DMS53 treated with DMSO at 0.1 percent for 48 hours (cell line): ENCODE data around the gene HEBP1.
A peak's percentile ranks its signal among the peaks of the same experiment; 100 is the strongest.

Experiments
- DNase-seq: peaks from one replicate; lab custom pipeline; 2025; ENCODE audit not compliant: unreplicated experiment; lab: John Stamatoyannopoulos, UW

The HEBP1 gene

GRCh38 chr12:12954356-12954755 is 45.7 kb downstream of the HEBP1 start:
- DNase-seq: no peak

- no peak for DNase-seq
These were observed 48.0 kb downstream of the HEBP1 start, which contains the start of gene GPRC5D for GRCh38 chr12:12952036-12952435. TSS of gene GPRC5D (minus strand) at chr12:12952170. CDS start at chr12:12950384, 1,786 bp downstream.

- DNase-seq: no peak
These were observed 48.6 kb downstream of the HEBP1 start for GRCh38 chr12:12951504-12951903.

GRCh38 chr12:12947902-12948301 is 52.2 kb downstream of the HEBP1 start:
- DNase-seq: no peak

- DNase-seq: no peak
These were observed 53.2 kb downstream of the HEBP1 start for GRCh38 chr12:12946686-12947355.

GRCh38 chr12:12945591-12945990 is 54.5 kb downstream of the HEBP1 start:
- DNase-seq: no peak

GRCh38 chr12:12943586-12944260 is 56.3 kb downstream of the HEBP1 start:
- no peak for DNase-seq

- no peak for DNase-seq
These were observed 58.4 kb downstream of the HEBP1 start for GRCh38 chr12:12941450-12942350.

GRCh38 chr12:12939888-12940287 is 60.2 kb downstream of the HEBP1 start:
- DNase-seq: no peak

GRCh38 chr12:12938541-12938940 is 61.5 kb downstream of the HEBP1 start:
- no peak for DNase-seq

- no peak for DNase-seq
These were observed 63.0 kb downstream of the HEBP1 start for GRCh38 chr12:12936983-12937491.

- no peak for DNase-seq
These were observed 65.5 kb downstream of the HEBP1 start for GRCh38 chr12:12934556-12934955.

- no peak for DNase-seq
These were observed 66.3 kb downstream of the HEBP1 start for GRCh38 chr12:12933742-12934141.

- no peak for DNase-seq
These were observed 69.3 kb downstream of the HEBP1 start for GRCh38 chr12:12930633-12931219.

- DNase-seq: no peak
These were observed 70.4 kb downstream of the HEBP1 start for GRCh38 chr12:12929696-12930095.

GRCh38 chr12:12927211-12928079 is 72.6 kb downstream of the HEBP1 start:
- peak; percentile 98 for DNase-seq

GRCh38 chr12:12926571-12927071 is 73.4 kb downstream of the HEBP1 start:
- DNase-seq: no peak

- DNase-seq: no peak
These were observed 74.7 kb downstream of the HEBP1 start for GRCh38 chr12:12925388-12925787.
